Hepatocyte (in vitro differentiated cells): Measurements from ENCODE around the gene FOXD4L6. TPM values are rescaled to one million over a fixed set of nuclear protein-coding genes. Genes with fewer than 3 reads are reported as not detected.
"Not testable (repeated sequence)": the region's sequence is repeated elsewhere in the genome, so short reads cannot be mapped to it uniquely, and the experiment has no call there.

Source experiments
- DNase-seq: peaks from one replicate; pipeline ENCODE4 v3.0.0-alpha.2; 2016; ENCODE audit warnings: low spot score
- H2AFZ ChIP-seq: fragments of 200-600 bp; sonication (generic); 2 replicates; pipeline ENCODE4 v1.6.0; 2016; ENCODE audit warnings: antibody characterized with exemption, mild to moderate bottlenecking
- H3K27ac ChIP-seq: fragments of 200-600 bp; sonication (generic); 2 replicates; pipeline ENCODE4 v1.5.1; 2016; ENCODE audit warnings: mild to moderate bottlenecking
- H3K27me3 ChIP-seq: fragments of 200-600 bp; sonication (generic); 2 replicates; pipeline ENCODE4 v1.6.1; 2016
- H3K36me3 ChIP-seq: fragments of 200-600 bp; sonication (generic); replicated peaks from 2 replicates; pipeline ENCODE4 v1.5.1; 2016; ENCODE audit warnings: low read depth; ENCODE audit not compliant: insufficient read depth
- H3K4me1 ChIP-seq: fragments of 200-600 bp; sonication (generic); 2 replicates; pipeline ENCODE4 v1.5.1; 2016; ENCODE audit warnings: mild to moderate bottlenecking, moderate library complexity; ENCODE audit not compliant: insufficient read depth
- H3K4me2 ChIP-seq: fragments of 200-600 bp; sonication (generic); 2 replicates; pipeline ENCODE4 v1.6.0; 2016
- H3K4me3 ChIP-seq: fragments of 200-600 bp; sonication (generic); 2 replicates; pipeline ENCODE4 v1.5.1; 2016; ENCODE audit warnings: mild to moderate bottlenecking
- H3K79me2 ChIP-seq: fragments of 200-600 bp; sonication (generic); 2 replicates; pipeline ENCODE4 v1.6.0; 2017; ENCODE audit warnings: mild to moderate bottlenecking
- H3K9me2 ChIP-seq: fragments of 200-600 bp; sonication (generic); replicated peaks from 2 replicates; pipeline ENCODE4 v1.6.0; 2017; ENCODE audit warnings: mild to moderate bottlenecking; ENCODE audit not compliant: insufficient read depth
- H3K9me3 ChIP-seq: fragments of 200-600 bp; sonication (generic); 2 replicates; pipeline ENCODE4 v1.5.1; 2016; ENCODE audit warnings: low read depth, mild to moderate bottlenecking
- H4K20me1 ChIP-seq: fragments of 200-600 bp; sonication (generic); 2 replicates; pipeline ENCODE4 v1.6.0; 2016; ENCODE audit warnings: mild to moderate bottlenecking; ENCODE audit not compliant: insufficient read depth, poor library complexity, severe bottlenecking
- CTCF ChIP-seq: fragments of 200-600 bp; sonication (generic); IDR thresholded peaks from 2 replicates; pipeline ENCODE4 v1.5.1; 2016; ENCODE audit warnings: antibody characterized with exemption, mild to moderate bottlenecking; ENCODE audit not compliant: poor library complexity
- WGBS: methylation state at CpG from one replicate; pipeline ENCODE4 v1.1.6; 2016; ENCODE audit warnings: low lambda C conversion rate; ENCODE audit errors: missing lambda C conversion rate; 5-methylcytosine and 5-hydroxymethylcytosine counted together
- polyA plus RNA-seq: library from polyadenylated mRNA; unstranded; fragments of >200 nt; fragmentation: Nextera tagmentation; extraction: Ambion mirVana; gene quantifications from 2 replicates; pipeline ENCODE4 v1.2.1, GENCODE V29; 2016
- total RNA-seq: library from RNA; depleted of rRNA; stranded (reverse); fragments of >200 nt; gene quantifications from 2 replicates; pipeline ENCODE4 v1.2.3, GENCODE V29; 2014

FOXD4L6 gene
- total and polyA plus RNA-seq, 2 experiments from 2014 or later = not detected

- 30% methylated on average over 1 of the region's 1 CpG for WGBS
- not testable (repeated sequence) for H3K4me3 ChIP-seq, H3K4me1 ChIP-seq, H3K79me2 ChIP-seq, DNase-seq, H2AFZ ChIP-seq, H4K20me1 ChIP-seq, H3K4me2 ChIP-seq, H3K27ac ChIP-seq, H3K9me2 ChIP-seq, H3K9me3 ChIP-seq, H3K36me3 ChIP-seq, H3K27me3 ChIP-seq
Measured at GRCh38 chr9:41090386-41090785, 38.1 kb downstream of the FOXD4L6 start.

GRCh38 chr9:41088450-41089059 lies 39.9 kb downstream of the FOXD4L6 start:
- not testable (repeated sequence) for H2AFZ ChIP-seq, H3K4me3 ChIP-seq, DNase-seq, H3K27me3 ChIP-seq, H3K36me3 ChIP-seq, H4K20me1 ChIP-seq, H3K27ac ChIP-seq, H3K4me2 ChIP-seq, H3K79me2 ChIP-seq, H3K9me3 ChIP-seq, H3K9me2 ChIP-seq, H3K4me1 ChIP-seq
- WGBS = 34% methylated on average over 9 of the region's 11 CpGs
- TF ChIP-seq CTCF = peak; percentile 31

- H3K79me2 ChIP-seq, H3K4me2 ChIP-seq, H3K9me2 ChIP-seq, H4K20me1 ChIP-seq, H3K27me3 ChIP-seq, H3K4me3 ChIP-seq, H2AFZ ChIP-seq, H3K27ac ChIP-seq, DNase-seq, H3K9me3 ChIP-seq, H3K36me3 ChIP-seq, H3K4me1 ChIP-seq: not testable (repeated sequence)
- 59% methylated on average over 5 of the region's 5 CpGs for WGBS
Measured at GRCh38 chr9:41087929-41088328, 40.6 kb downstream of the FOXD4L6 start.

- H3K9me2 ChIP-seq, H3K4me3 ChIP-seq, H3K79me2 ChIP-seq, H3K4me2 ChIP-seq, H3K9me3 ChIP-seq, H3K4me1 ChIP-seq, H4K20me1 ChIP-seq, H3K27me3 ChIP-seq, DNase-seq, H3K36me3 ChIP-seq, H2AFZ ChIP-seq, H3K27ac ChIP-seq: not testable (repeated sequence)
- 47% methylated on average over 5 of the region's 5 CpGs for WGBS
Measured at GRCh38 chr9:41087157-41087780, 41.2 kb downstream of the FOXD4L6 start.

- not testable (repeated sequence) for H3K36me3 ChIP-seq, H3K79me2 ChIP-seq, H2AFZ ChIP-seq, H3K4me1 ChIP-seq, H3K9me3 ChIP-seq, H3K4me2 ChIP-seq, H3K27ac ChIP-seq, DNase-seq, H4K20me1 ChIP-seq, H3K9me2 ChIP-seq, H3K4me3 ChIP-seq
- peaks cover 11% of the 10 kb centered on the region for H3K27me3 ChIP-seq
- WGBS = 23% methylated on average over 1 of the region's 1 CpG
Measured at GRCh38 chr9:41086685-41087084, 41.8 kb downstream of the FOXD4L6 start.

- not testable (repeated sequence) for H2AFZ ChIP-seq, H3K9me3 ChIP-seq, H3K4me1 ChIP-seq, H3K36me3 ChIP-seq, H3K79me2 ChIP-seq, H4K20me1 ChIP-seq, H3K4me3 ChIP-seq, H3K9me2 ChIP-seq, H3K4me2 ChIP-seq, DNase-seq, H3K27ac ChIP-seq
- H3K27me3 ChIP-seq = peaks cover 11% of the 10 kb centered on the region
- 48% methylated on average over 3 of the region's 3 CpGs for WGBS
Measured at GRCh38 chr9:41086215-41086614, 42.3 kb downstream of the FOXD4L6 start.

GRCh38 chr9:41082358-41082757 lies 46.1 kb downstream of the FOXD4L6 start:
- H3K4me2 ChIP-seq, H3K9me2 ChIP-seq, H3K27ac ChIP-seq, H3K4me1 ChIP-seq, H3K9me3 ChIP-seq, H3K79me2 ChIP-seq, H2AFZ ChIP-seq, H3K4me3 ChIP-seq, H3K36me3 ChIP-seq, H4K20me1 ChIP-seq, DNase-seq: not testable (repeated sequence)
- WGBS = 36% methylated on average over 4 of the region's 4 CpGs
- H3K27me3 ChIP-seq = peaks cover 11% of the 10 kb centered on the region

GRCh38 chr9:41079464-41079863 lies 49.0 kb downstream of the FOXD4L6 start:
- 42% methylated on average over 4 of the region's 4 CpGs for WGBS
- H2AFZ ChIP-seq, H3K4me3 ChIP-seq, DNase-seq, H3K4me1 ChIP-seq, H3K79me2 ChIP-seq, H4K20me1 ChIP-seq, H3K4me2 ChIP-seq, H3K9me2 ChIP-seq, H3K36me3 ChIP-seq, H3K27ac ChIP-seq, H3K9me3 ChIP-seq: not testable (repeated sequence)
- peaks cover 16% of the 10 kb centered on the region for H3K27me3 ChIP-seq
